Measurements from ENCODE around the gene RTN4IP1.

GRCh38 chr6:106537662-106538061 lies 91.6 kb downstream of the RTN4IP1 start:
- TF ChIP-seq CTCF (IDR thresholded peaks at IDR 0.05) = no peak
- no peak for TF ChIP-seq ZFX (IDR thresholded peaks at IDR 0.05; ENCODE audit: borderline replicate concordance)

Data from 22Rv1 (cell line).